Activated T-cell treated with anti-CD3 and anti-CD28 coated beads, Interleukin-2, amount 50 U/mL, for 48 hours (primary cell): Measurements from ENCODE around the gene DOK3.

Experiments used
- DNase-seq, 2 experiments: peaks; one replicate each; pipeline ENCODE4 v3.0.0-alpha.2; 2020

DOK3 gene

GRCh38 chr5:177462021-177462670 is 47.5 kb downstream of the DOK3 start:
- no peak for DNase-seq

GRCh38 chr5:177459819-177460628 is 49.6 kb downstream of the DOK3 start:
- DNase-seq: no peak

GRCh38 chr5:177459357-177459756 is 50.3 kb downstream of the DOK3 start:
- no peak for DNase-seq

GRCh38 chr5:177458912-177459350 is 50.7 kb downstream of the DOK3 start:
- no peak for DNase-seq

GRCh38 chr5:177457852-177458681 is 51.6 kb downstream of the DOK3 start:
- no peak for DNase-seq

GRCh38 chr5:177456976-177457851 is 52.4 kb downstream of the DOK3 start:
- DNase-seq: peak; percentile 75 to 80

GRCh38 chr5:177456591-177456964 is 53.0 kb downstream of the DOK3 start:
- DNase-seq: no peak

GRCh38 chr5:177455661-177456590 is 53.7 kb downstream of the DOK3 start:
- DNase-seq: peak; percentile 98 to 99

- DNase-seq: peak; percentile 97 to 98
Observed at GRCh38 chr5:177455036-177455660, 54.5 kb downstream of the DOK3 start.

- DNase-seq: peak; percentile 97 to 98
Observed at GRCh38 chr5:177454397-177455035, 55.1 kb downstream of the DOK3 start.

- DNase-seq: no peak
Observed at GRCh38 chr5:177453852-177454396, 55.7 kb downstream of the DOK3 start.

GRCh38 chr5:177452688-177453638 is 56.7 kb downstream of the DOK3 start:
- no peak for DNase-seq
